Measurements from ENCODE around the gene NFAM1.

- TF ChIP-seq POLR2A (IDR thresholded peaks at IDR 0.05), result no peak
- no peak for TF ChIP-seq CTCF (IDR thresholded peaks at IDR 0.05)
Measured at GRCh38 chr22:42442748-42443147, 10.5 kb upstream of the NFAM1 start.
